Omental fat pad (tissue), 4 donors: ENCODE results near the gene SECISBP2. TPM values are rescaled to one million over a fixed set of nuclear protein-coding genes. Genes with fewer than 3 reads are reported as not detected.

Experiments used
- ATAC-seq: fragments of 150-250 bp; one replicate; pipeline ENCODE4 v1.9.1; 2016; ENCODE audit warnings: mild to moderate bottlenecking, moderate library complexity; ENCODE audit not compliant: low FRiP score
- DNase-seq: peaks from one replicate; pipeline ENCODE4 v3.0.0-alpha.2; 2019; ENCODE audit warnings: low spot score
- total RNA-seq, 4 donors: library from RNA; depleted of rRNA; stranded (reverse); fragments of >200 nt; gene quantifications; one replicate each; pipeline ENCODE4 v1.1.0, GENCODE V29; 2016
- TF ChIP-seq, protein P1 (sequence below), 3 donors: fragments of 450-650 bp; IDR thresholded peaks; one replicate each; pipeline ENCODE4 v1.5.1; 2016 to 2017; ENCODE audit warnings: antibody characterized with exemption in 3 of 3, mild to moderate bottlenecking in 3 of 3, moderate library complexity in 2 of 3

The SECISBP2 gene
- total RNA-seq, 4 donors from 2014 or later: 45.8 to 68.4 (median 54.2) TPM

DNA sequence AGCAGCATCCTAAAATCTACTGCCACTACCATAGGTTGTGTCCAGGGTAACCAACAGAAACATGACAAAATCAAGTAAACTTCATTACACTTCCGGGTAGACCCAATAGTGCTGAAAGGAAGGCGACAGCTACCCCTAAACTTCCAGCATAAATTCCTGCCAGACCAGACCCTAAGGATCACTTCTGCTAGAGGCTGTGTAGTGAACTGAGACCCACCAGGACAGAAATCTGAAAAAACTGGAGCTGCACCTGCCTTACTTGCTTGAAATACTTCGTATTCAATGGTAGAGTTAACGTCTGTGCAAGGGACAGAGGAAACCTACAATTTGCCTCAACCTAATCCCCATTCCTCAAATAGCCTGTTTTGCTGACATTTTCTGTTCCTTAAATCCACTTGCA is 1.0 kb upstream of the SECISBP2 start:
- ATAC-seq (no peak), DNase-seq (no peak)
- TF ChIP-seq, protein P1, sequence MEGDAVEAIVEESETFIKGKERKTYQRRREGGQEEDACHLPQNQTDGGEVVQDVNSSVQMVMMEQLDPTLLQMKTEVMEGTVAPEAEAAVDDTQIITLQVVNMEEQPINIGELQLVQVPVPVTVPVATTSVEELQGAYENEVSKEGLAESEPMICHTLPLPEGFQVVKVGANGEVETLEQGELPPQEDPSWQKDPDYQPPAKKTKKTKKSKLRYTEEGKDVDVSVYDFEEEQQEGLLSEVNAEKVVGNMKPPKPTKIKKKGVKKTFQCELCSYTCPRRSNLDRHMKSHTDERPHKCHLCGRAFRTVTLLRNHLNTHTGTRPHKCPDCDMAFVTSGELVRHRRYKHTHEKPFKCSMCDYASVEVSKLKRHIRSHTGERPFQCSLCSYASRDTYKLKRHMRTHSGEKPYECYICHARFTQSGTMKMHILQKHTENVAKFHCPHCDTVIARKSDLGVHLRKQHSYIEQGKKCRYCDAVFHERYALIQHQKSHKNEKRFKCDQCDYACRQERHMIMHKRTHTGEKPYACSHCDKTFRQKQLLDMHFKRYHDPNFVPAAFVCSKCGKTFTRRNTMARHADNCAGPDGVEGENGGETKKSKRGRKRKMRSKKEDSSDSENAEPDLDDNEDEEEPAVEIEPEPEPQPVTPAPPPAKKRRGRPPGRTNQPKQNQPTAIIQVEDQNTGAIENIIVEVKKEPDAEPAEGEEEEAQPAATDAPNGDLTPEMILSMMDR (IDR thresholded peaks at IDR 0.05): no peak

DNA sequence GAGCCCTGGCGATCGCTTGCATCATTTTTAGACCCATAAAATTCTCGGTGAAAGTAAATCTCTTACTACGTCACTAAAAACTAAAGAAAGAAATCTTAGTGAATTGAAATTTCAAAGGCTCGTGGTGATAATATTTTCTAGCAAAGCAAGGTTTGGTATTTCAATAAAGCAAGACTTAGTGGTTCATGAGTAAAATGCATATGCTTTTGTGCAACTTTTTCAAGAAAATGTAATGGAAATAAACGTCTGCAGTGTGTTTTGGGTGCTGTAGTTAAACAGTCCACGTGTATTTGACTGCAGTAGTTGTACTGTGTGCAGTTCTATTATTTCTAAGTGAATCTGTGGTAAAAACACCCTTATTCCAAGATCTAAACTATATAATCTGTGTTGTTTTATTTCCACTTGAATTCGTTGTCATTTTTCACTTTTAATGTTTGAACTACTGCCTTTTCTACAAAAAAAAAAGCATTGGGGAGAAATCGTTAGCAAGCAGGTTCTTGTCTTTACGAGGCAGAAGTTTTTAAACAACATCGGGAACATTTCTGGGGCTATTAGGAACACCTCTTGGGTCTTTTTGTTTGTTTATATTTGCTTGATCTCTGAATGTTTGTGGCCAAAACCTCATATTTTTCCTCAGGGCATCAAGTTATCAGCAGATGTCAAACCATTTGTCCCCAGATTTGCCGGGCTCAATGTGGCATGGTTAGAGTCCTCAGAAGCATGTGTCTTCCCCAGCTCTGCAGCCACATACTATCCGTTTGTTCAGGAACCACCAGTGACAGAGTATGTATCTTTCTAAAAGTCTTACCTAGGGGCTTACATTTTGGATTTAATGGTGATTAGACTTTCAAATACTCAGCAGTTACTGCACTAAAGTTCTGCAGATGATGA is 960 bp downstream of the SECISBP2 start:
- DNase-seq (no peak), ATAC-seq (no peak)
- TF ChIP-seq, protein P1 (IDR thresholded peaks at IDR 0.05): no peak

DNA sequence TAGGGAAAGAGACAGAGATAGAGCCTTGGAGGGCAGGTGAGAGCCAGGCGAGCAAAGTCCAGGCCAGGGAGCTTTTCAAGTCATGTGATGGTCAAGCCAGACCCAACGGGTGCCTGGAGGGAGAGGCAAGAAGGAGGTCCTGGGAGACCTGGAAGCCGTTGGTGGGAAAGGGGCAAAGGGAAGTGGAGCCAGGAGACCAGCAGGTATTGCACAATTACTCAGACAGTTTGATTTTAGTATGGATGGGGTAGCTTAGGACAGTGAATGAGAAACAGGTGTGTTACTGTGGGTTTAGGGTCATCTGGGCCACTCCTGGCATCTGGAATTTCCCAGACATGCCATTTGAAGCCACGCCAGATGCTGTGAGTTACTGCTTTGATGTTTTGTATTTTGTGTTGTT is 5.1 kb downstream of the SECISBP2 start:
- no peak for DNase-seq
- no peak for ATAC-seq
- TF ChIP-seq, protein P1 (IDR thresholded peaks at IDR 0.05): no peak

DNA sequence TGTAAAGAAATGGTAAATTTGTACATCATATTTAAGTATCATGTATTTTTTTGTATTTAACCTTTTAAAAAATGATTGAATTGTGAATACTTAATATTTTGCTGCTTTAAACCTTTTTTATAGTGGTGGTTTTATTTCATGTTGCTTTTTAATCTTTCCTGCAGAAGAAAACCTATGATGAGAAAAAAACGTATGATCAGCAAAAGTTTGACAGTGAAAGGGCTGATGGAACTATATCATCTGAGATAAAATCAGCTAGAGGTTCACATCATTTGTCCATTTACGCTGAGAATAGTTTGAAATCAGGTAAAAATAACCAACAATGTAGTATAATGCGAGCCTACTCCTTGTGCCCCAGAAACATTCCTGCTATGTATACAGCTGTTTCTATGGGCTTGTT is 7.4 kb downstream of the SECISBP2 start:
- no peak for DNase-seq
- no peak for ATAC-seq
- TF ChIP-seq, protein P1 (IDR thresholded peaks at IDR 0.05): no peak

DNA sequence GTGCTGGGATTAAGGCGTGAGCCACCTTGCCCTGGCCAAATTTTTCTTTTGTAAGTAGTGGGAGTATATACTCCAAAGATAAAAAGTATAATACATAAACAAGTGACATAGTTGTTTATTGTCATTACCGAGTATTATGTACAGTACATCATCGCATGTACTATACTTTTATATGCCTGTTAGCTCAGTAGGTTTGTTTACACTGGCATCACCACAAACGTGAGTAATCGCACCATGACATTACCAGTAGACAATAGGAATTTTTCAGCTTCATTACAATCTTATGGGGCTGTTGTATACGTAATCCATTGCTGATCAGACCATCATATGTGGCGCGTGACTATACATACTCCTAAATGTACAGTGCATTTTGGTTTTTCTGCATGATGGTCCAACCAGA is 9.8 kb downstream of the SECISBP2 start:
- ATAC-seq: no peak
- TF ChIP-seq, protein P1 (IDR thresholded peaks at IDR 0.05): no peak
- DNase-seq: no peak

DNA sequence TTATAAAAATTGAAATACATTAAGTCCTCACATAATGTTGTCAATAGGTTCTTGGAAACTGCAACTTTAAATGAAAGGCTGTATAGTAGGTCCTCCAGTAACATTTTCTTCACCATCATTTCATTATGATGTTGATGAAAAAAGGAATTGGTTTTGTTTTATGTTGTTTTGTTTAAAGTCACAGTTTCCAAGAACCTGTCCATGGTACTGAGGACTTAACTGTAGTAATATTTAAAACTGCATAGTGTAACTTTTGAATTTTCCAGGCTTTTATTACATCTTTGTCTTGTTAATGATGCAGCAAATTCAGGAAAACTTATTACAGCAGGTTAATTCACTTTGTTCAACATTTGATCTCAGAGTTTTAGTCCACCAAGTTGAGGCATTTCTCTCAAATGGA is 11.6 kb downstream of the SECISBP2 start:
- TF ChIP-seq, protein P1 (IDR thresholded peaks at IDR 0.05): no peak
- DNase-seq (no peak), ATAC-seq (no peak)

DNA sequence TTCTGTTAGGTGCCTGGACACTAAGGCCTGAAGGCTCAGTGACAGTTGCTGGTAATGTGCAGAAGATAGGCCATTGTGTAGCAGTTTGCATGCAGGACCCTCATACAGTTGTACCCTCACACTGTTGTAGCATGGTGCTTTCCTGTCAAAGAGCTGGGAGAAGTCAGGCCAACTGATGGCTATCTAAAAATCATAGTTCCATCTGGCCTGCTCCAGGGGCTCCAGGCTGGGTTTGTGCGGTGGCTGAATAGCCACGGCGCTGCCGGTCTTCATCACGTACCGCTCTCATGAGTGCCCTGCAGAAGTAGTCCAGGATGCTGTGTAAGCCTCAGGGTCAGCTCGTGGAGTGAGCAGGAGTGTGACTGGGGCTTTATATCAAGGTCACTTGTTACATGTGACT is 12.2 kb downstream of the SECISBP2 start:
- DNase-seq (no peak), ATAC-seq (no peak)
- TF ChIP-seq, protein P1 (IDR thresholded peaks at IDR 0.05): no peak
